AML-193 (cell line): ENCODE results near the gene CLCN7.

Experiments used
- DNase-seq, 2 experiments: peaks; one replicate each; lab custom pipeline; 2025; lab: John Stamatoyannopoulos, UW

Gene CLCN7

GRCh38 chr16:1401758-1402154, 73.1 kb downstream of the CLCN7 start:
- no peak for DNase-seq

GRCh38 chr16:1401061-1401757, 73.6 kb downstream of the CLCN7 start:
- DNase-seq = no peak

- no peak for DNase-seq
Observed at GRCh38 chr16:1398826-1399581, 75.8 kb downstream of the CLCN7 start.

GRCh38 chr16:1398351-1398750, 76.5 kb downstream of the CLCN7 start:
- DNase-seq = no peak

- DNase-seq = no peak
Observed at GRCh38 chr16:1397779-1398178, 77.0 kb downstream of the CLCN7 start.

GRCh38 chr16:1395444-1396031, 79.3 kb downstream of the CLCN7 start:
- DNase-seq = no peak
